ENCODE data around the gene RASGEF1B. TPM values are rescaled to one million over a fixed set of nuclear protein-coding genes. Genes with fewer than 3 reads are reported as not detected.

Gene RASGEF1B
- polyA plus RNA-seq, 1 experiment: not detected

DNA sequence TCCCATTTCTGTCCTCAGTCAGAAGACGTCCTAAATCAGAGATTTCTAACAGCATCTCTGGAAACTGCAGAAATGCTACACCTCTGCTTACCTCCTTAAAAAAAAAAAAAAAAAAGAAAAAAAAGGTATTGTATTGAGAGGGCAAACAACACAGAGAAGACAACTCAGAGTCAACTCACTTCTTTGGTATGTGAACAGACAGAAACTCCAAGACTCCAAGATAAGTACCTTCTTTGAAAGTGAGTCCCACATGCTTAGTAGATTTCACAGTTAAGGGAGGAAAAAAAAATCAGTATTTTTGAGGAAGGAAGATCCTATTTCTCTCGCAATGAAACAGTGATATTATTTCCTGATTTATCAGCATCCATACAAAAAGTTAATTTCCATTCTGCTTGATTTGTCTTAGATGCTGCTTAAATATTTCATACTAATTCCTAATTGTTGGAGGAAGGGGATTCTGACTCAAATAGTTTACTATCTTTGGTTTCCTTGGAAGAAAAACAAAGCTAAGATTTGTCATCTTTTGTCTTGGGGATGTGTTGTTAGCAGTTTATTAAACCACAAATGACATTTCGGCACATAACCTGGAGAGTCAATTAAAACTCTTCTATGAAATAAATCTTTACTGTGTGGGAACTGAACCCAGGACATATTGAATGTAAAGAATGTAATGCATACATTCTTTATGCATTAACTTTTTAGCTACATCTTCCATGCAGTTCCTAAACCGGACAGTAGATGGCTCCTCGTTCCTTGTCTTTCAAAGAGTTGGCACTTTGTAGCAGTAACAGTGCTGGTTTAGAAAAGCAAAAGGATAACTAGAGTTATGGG is 4.7 kb downstream of the RASGEF1B start:
- Histone ChIP-seq H3K27ac (ENCODE audit: low read depth, low read length) (no peak overlapping the region), H3K4me3 (ENCODE audit: low read depth, low read length) (no peak overlapping the region), H3K27me3 (ENCODE audit: control insufficient read depth, insufficient read depth, low read length) (peaks cover 18% of the 10 kb centered on the region), H3K9me3 (ENCODE audit: control insufficient read depth, insufficient read depth, low read length) (no peaks in the 10 kb centered on the region)
- peak; percentile 32 for DNase-seq (ENCODE audit: low read depth, low spot score)
- ChIA-PET POLR2A (no interaction called here), CTCF (interaction anchor here (0.6 to 4.2 kb wide), 49 partner anchors 9 to 1888 kb away, joined by 3 to 48 read pairs (median 4); no protein-coding TSS in a partner anchor)
- TF ChIP-seq CTCF (IDR thresholded peaks at IDR 0.05; ENCODE audit: low read depth, low read length): peak; percentile 96

GRCh38 chr4:81465406-81466340 is 6.0 kb downstream of the RASGEF1B start:
- ChIA-PET POLR2A (no interaction called here), CTCF (interaction anchor here (0.6 to 4.2 kb wide), 9 partner anchors 25 to 1887 kb away, joined by 3 to 48 read pairs (median 5); no protein-coding TSS in a partner anchor)
- peaks cover 12% of the 10 kb centered on the region for H3K27me3 ChIP-seq (ENCODE audit: control insufficient read depth, insufficient read depth, low read length)
- TF ChIP-seq CTCF (IDR thresholded peaks at IDR 0.05; ENCODE audit: low read depth, low read length): no peak
- H3K9me3 ChIP-seq (ENCODE audit: control insufficient read depth, insufficient read depth, low read length): no peaks in the 10 kb centered on the region
- no peak overlapping the region for H3K4me3 ChIP-seq (ENCODE audit: low read depth, low read length)
- DNase-seq (ENCODE audit: low read depth, low spot score): no peak
- H3K27ac ChIP-seq (ENCODE audit: low read depth, low read length): no peak overlapping the region

DNA sequence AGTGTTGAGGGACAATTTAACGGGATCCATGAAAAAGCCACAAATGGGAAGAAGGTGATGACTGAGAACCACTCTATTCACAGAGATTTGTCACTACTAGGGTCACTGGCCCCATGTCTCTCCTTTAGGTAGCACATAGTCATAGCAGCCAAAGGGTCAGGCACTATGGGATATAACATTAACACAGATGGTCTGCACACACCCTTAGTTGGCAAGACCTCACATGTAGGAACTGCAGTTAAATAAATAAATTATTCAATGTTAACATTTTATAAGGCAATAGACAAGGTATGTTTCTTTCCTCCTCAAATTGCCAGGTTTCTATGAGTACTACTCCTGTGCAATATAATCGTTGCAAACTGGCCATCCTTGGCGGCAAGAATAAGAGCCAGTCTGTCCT is 10.9 kb downstream of the RASGEF1B start:
- TF ChIP-seq CTCF (IDR thresholded peaks at IDR 0.05; ENCODE audit: low read depth, low read length): no peak
- H3K4me3 ChIP-seq (ENCODE audit: low read depth, low read length): no peak overlapping the region
- H3K9me3 ChIP-seq (ENCODE audit: control insufficient read depth, insufficient read depth, low read length): no peaks in the 10 kb centered on the region
- no peak for DNase-seq (ENCODE audit: low read depth, low spot score)
- POLR2A ChIA-PET: no interaction called here
- no peaks in the 10 kb centered on the region for H3K27me3 ChIP-seq (ENCODE audit: control insufficient read depth, insufficient read depth, low read length)
- CTCF ChIA-PET: no interaction called here
- no peak overlapping the region for H3K27ac ChIP-seq (ENCODE audit: low read depth, low read length)

DNA sequence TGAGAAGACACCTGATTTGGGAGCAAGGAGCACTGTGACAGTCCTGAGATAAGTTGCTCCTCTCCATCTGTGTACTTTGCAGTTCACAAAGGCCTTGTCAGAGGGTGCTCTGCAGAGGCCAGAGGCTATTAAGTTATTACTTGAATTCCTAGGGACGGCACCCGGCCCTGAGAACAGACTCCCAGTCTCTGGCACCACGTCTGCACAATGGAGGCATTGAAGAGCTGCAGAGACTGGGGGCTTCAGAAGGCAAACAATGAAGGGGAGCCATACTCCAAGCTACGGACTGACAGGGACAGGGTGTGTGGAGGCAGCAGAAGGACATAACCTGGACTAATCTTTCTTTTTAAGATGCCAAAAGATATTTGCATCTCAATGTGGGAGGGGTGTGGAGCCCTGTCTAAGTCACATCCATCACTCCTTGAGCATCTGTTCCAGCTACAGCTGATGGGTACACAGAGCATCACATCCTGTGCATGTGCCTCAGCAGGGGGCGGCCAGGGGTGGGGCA is 11.5 kb downstream of the RASGEF1B start:
- CTCF ChIA-PET: no interaction called here
- H3K9me3 ChIP-seq (ENCODE audit: control insufficient read depth, insufficient read depth, low read length): no peaks in the 10 kb centered on the region
- no peak for DNase-seq (ENCODE audit: low read depth, low spot score)
- TF ChIP-seq CTCF (IDR thresholded peaks at IDR 0.05; ENCODE audit: low read depth, low read length): no peak
- POLR2A ChIA-PET: no interaction called here
- no peaks in the 10 kb centered on the region for H3K27me3 ChIP-seq (ENCODE audit: control insufficient read depth, insufficient read depth, low read length)
- H3K27ac ChIP-seq (ENCODE audit: low read depth, low read length): no peak overlapping the region
- no peak overlapping the region for H3K4me3 ChIP-seq (ENCODE audit: low read depth, low read length)
